K562 (cell line): ENCODE data around the gene GZF1. TPM values are rescaled to one million over a fixed set of nuclear protein-coding genes. Genes with fewer than 3 reads are reported as not detected.
A peak's percentile ranks its signal among the peaks of the same experiment; 100 is the strongest.

Experiments used
- ATAC-seq: fragments of 200-7000 bp; cut with Tn5 transposase; 3 replicates; pipeline ENCODE4 v1.9.1; 2020; ENCODE audit warnings: moderate library complexity
- BruUV-seq: library from RNA; stranded (reverse); fragments of 400-500 nt; replicated peaks from 2 replicates; lab custom pipeline; 2021; lab: Mats Ljungman, UMichigan
- CTCF ChIA-PET: fragments of 300-600 bp; formaldehyde crosslinking; extraction: SDS; loops from one replicate; lab custom pipeline; 2021; ENCODE audit warnings: low intra/inter-chr PET ratio; lab: Yijun Ruan, JAX
- POLR2A ChIA-PET: fragments of 300-600, 350-650 bp; sonication (Branson Sonifier 250); formaldehyde crosslinking; extraction: SDS; loops from one replicate; lab custom pipeline; 2021; ENCODE audit warnings: antibody characterized with exemption, inconsistent platforms; lab: Yijun Ruan, JAX
- DNase-seq, 4 experiments: peaks; one replicate each; pipeline versions ENCODE4 v3.0.0 to v3.0.0-alpha.2; 2011 to 2018; ENCODE audit warnings: low spot score in 3 of 4, mixed read lengths in 3 of 4; ENCODE audit errors: extremely low read depth in 1 of 4
- FAIRE-seq: peaks from 2 replicates; lab custom pipeline; 2011; peaks lifted over from hg19 to GRCh38; lab: Jason Lieb, UNC
- H2AFZ ChIP-seq: 2 replicates; pipeline ENCODE4 v1.6.0; 2011; ENCODE audit warnings: low read depth, low read length, control low read depth, inconsistent platforms
- H3K27ac ChIP-seq: fragments of 200-600 bp; 3 replicates; pipeline ENCODE4 v1.8.0; 2011; ENCODE audit warnings: low read depth, mild to moderate bottlenecking, control low read depth, inconsistent platforms, low read length, moderate library complexity, mixed read lengths; ENCODE audit errors: extremely low read depth
- H3K27me3 ChIP-seq, 2 experiments: fragments of 300-600 bp in 1 of 2; 2 replicates in 1 of 2; 3 replicates in 1 of 2; pipeline versions ENCODE4 v1.6.0 to v1.8.0; 2011; ENCODE audit warnings: inconsistent platforms in 2 of 2, low read length in 2 of 2, mild to moderate bottlenecking in 1 of 2, mixed read lengths in 1 of 2, moderate library complexity in 1 of 2; ENCODE audit not compliant: control insufficient read depth in 2 of 2, insufficient read depth in 2 of 2
- H3K36me3 ChIP-seq: fragments of 300-600 bp; 3 replicates; pipeline ENCODE4 v1.8.0; 2011; ENCODE audit warnings: mild to moderate bottlenecking, low read length, inconsistent platforms; ENCODE audit not compliant: control insufficient read depth, insufficient read depth
- H3K4me1 ChIP-seq, 2 experiments: fragments of 200-600 bp in 1 of 2; replicated peaks in 1 of 2; 2 replicates in 1 of 2; 3 replicates in 1 of 2; pipeline versions ENCODE4 v1.5.1 to v1.8.0; 2011; ENCODE audit warnings: inconsistent platforms in 2 of 2, low read length in 2 of 2, mild to moderate bottlenecking in 1 of 2, mixed read lengths in 1 of 2, moderate library complexity in 1 of 2; ENCODE audit not compliant: control insufficient read depth in 2 of 2, insufficient read depth in 2 of 2
- H3K4me2 ChIP-seq: 2 replicates; pipeline ENCODE4 v1.6.1; 2011; ENCODE audit warnings: low read length, control low read depth, inconsistent platforms, mixed read lengths; ENCODE audit not compliant: insufficient read depth
- H3K4me3 ChIP-seq: fragments of 200-600 bp; sonication (generic), shearing (Covaris generic); 2 replicates; pipeline ENCODE4 v1.5.1; 2016; ENCODE audit warnings: control low read depth, inconsistent platforms
- H3K79me2 ChIP-seq: fragments of 200-600 bp; 3 replicates; pipeline ENCODE4 v1.8.0; 2011; ENCODE audit warnings: low read length, inconsistent platforms; ENCODE audit not compliant: control insufficient read depth, insufficient read depth
- H3K9ac ChIP-seq, 2 experiments: 2 replicates each; pipeline versions ENCODE4 v1.6.0 to v1.6.1; 2011; ENCODE audit warnings: low read depth in 2 of 2, low read length in 2 of 2, control low read depth in 1 of 2, inconsistent platforms in 1 of 2, mild to moderate bottlenecking in 1 of 2, mixed read lengths in 1 of 2; ENCODE audit not compliant: insufficient read depth in 1 of 2
- H3K9me1 ChIP-seq: one replicate; pipeline ENCODE4 v1.6.0; 2011; ENCODE audit warnings: inconsistent platforms, mild to moderate bottlenecking, low read length, moderate library complexity; ENCODE audit not compliant: control insufficient read depth, insufficient read depth
- H3K9me3 ChIP-seq: replicated peaks from 2 replicates; pipeline ENCODE4 v1.5.1; 2011; ENCODE audit warnings: low read depth, low read length, inconsistent platforms; ENCODE audit not compliant: control insufficient read depth, insufficient read depth
- H4K20me1 ChIP-seq: replicated peaks from 2 replicates; pipeline ENCODE4 v1.6.1; 2011; ENCODE audit warnings: low read length, inconsistent platforms, mixed read lengths; ENCODE audit not compliant: control insufficient read depth, insufficient read depth
- BRF1 ChIP-seq: IDR thresholded peaks from 3 replicates; pipeline ENCODE4 v1.6.1; 2011; ENCODE audit warnings: borderline replicate concordance, mild to moderate bottlenecking; ENCODE audit not compliant: insufficient read length; ENCODE audit errors: extremely low read depth
- E2F4 ChIP-seq: sonication (generic); formaldehyde crosslinking; IDR thresholded peaks from 2 replicates; pipeline ENCODE4 v1.8.0; 2022; ENCODE audit warnings: mild to moderate bottlenecking, low read depth, missing genetic modification reagents
- ESRRA ChIP-seq: fragments of 450-650 bp; IDR thresholded peaks from 2 replicates; pipeline ENCODE4 v1.6.1; 2014; ENCODE audit warnings: low read depth, mild to moderate bottlenecking, moderate library complexity, borderline replicate concordance
- MEIS2 ChIP-seq: fragments of 450-650 bp; IDR thresholded peaks from 2 replicates; pipeline ENCODE4 v1.6.1; 2014; ENCODE audit warnings: mild to moderate bottlenecking; ENCODE audit not compliant: partially characterized antibody
- POLR2A ChIP-seq: fragments of 450-650 bp; conservative IDR thresholded peaks from 2 replicates; pipeline ENCODE4 v1.6.1; 2016
- RB1 ChIP-seq: fragments of 450-650 bp; IDR thresholded peaks from 2 replicates; pipeline ENCODE4 v1.6.1; 2017; ENCODE audit warnings: low read depth, mild to moderate bottlenecking
- RREB1 ChIP-seq: fragments of 250-450 bp; sonication (Bioruptor Pico); IDR thresholded peaks from 2 replicates; pipeline ENCODE4 v1.4.0; 2020
- SMC3 ChIP-seq: conservative IDR thresholded peaks from 2 replicates; pipeline ENCODE4 v1.6.1; 2011; ENCODE audit warnings: low read depth, low read length, improper control_type of control experiment; ENCODE audit not compliant: insufficient read depth
- SREBF1 ChIP-seq: fragments of 150-350 bp; IDR thresholded peaks from 2 replicates; pipeline ENCODE4 v1.6.1; 2014; ENCODE audit warnings: antibody characterized with exemption, low read depth, low read length, borderline replicate concordance
- THRAP3 ChIP-seq: fragments of 450-650 bp; IDR thresholded peaks from 2 replicates; pipeline ENCODE4 v1.6.1; 2016; ENCODE audit warnings: mild to moderate bottlenecking, inconsistent platforms, borderline replicate concordance
- ZFP91 ChIP-seq: sonication (generic); formaldehyde crosslinking; IDR thresholded peaks from 2 replicates; pipeline ENCODE4 v1.8.0; 2022; ENCODE audit warnings: mild to moderate bottlenecking, missing genetic modification reagents
- ZNF134 ChIP-seq: fragments of 250-450 bp; sonication (Bioruptor Pico); conservative IDR thresholded peaks from 2 replicates; pipeline ENCODE4 v1.4.0; 2020
- ZNF764 ChIP-seq: fragments of 250-450 bp; sonication (Bioruptor Pico); IDR thresholded peaks from 2 replicates; pipeline ENCODE4 v1.4.0; 2020; ENCODE audit warnings: low read depth, mild to moderate bottlenecking, moderate library complexity
- WGBS: fragments of 100-300 bp; shearing (Covaris generic); methylation state at CpG from one replicate; pipeline ENCODE4 v1.1.6; 2016; ENCODE audit warnings: low coverage, mixed read lengths; ENCODE audit not compliant: insufficient coverage; ENCODE audit errors: missing lambda C conversion rate; 5-methylcytosine and 5-hydroxymethylcytosine counted together
- in situ Hi-C: fragments of 300-500 bp; cut with MboI; formaldehyde crosslinking; loops from 4 replicates; pipeline ENCODE4 v1.15.0; 2018; ENCODE audit warnings: inconsistent platforms, mixed read lengths
- intact Hi-C: fragments of 100-400 bp; cut with micrococcal nuclease; formaldehyde crosslinking; loops from 2 replicates; pipeline ENCODE4 v1.14.2; 2022
- polyA plus RNA-seq, 8 experiments: library from polyadenylated mRNA; depleted of rRNA in 4 of 8; stranded (reverse) in 5 of 8; unstranded in 3 of 8; fragments of >200 nt; fragmentation: Nextera tagmentation in 2 of 8; fragmentation: Illumina TruSeq in 1 of 8; extraction: Ambion mirVana in 2 of 8; extraction: Trizol in 1 of 8; gene quantifications; 2 replicates each; pipeline versions ENCODE4 v1.2.1 to v1.2.3, GENCODE V29; 2011 to 2014; ENCODE audit warnings: inconsistent platforms in 1 of 8, missing spikeins in 1 of 8
- total RNA-seq, 7 experiments: library from RNA; depleted of rRNA in 6 of 7; stranded (reverse); fragments of >200 nt in 6 of 7; fragmentation: Illumina TruSeq in 2 of 7; extraction: Trizol in 2 of 7; gene quantifications; 2 replicates each; pipeline versions ENCODE4 v1.2.1 to v1.2.3, GENCODE V29; 2011 to 2021; ENCODE audit warnings: low replicate concordance in 1 of 7

The GZF1 gene
- total and polyA plus RNA-seq, 9 of the 15 experiments (the other 6 are each of a cell fraction or from before 2014, with no cell fraction given), result 1.2 to 15.7 (median 7.4) TPM

DNA sequence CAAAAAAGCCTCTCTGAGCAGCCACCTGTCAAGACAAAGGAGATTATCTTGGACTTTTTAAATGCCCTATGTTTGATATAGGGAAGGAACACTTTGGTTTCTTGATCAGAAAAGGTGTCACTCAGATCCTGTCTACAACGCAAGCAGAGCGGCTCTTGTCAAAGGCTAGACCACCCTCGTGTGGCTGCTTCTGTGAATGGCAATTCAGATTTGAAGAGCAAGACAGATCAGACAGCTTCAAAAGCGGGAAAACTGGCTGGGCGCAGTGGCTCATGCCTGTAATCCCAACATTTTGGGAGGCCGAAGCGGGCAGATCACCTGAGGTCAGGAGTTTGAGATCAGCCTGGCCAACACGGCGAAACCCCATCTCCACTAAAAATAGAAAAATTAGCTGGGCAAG, 21.5 kb upstream of the GZF1 start (continued):
- TF ChIP-seq SMC3, result peak; percentile 71
- TF ChIP-seq RREB1, result no peak
- peak; percentile 68; the same call in 1 of the 2 replicates for TF ChIP-seq RB1
- peak; percentile 44 for TF ChIP-seq MEIS2

GRCh38 chr20:23341073-23341472, 20.9 kb upstream of the GZF1 start:
- no peak for ATAC-seq
- 0% methylated on average over 2 of the region's 2 CpGs for WGBS
- no peak for TF ChIP-seq SREBF1
- no peak for TF ChIP-seq POLR2A
- no peak for TF ChIP-seq ESRRA
- TF ChIP-seq ZNF134 (CRISPR knock-in tag), result no peak
- TF ChIP-seq E2F4, result no peak
- TF ChIP-seq THRAP3, result no peak
- TF ChIP-seq ZFP91 (CRISPR knock-in tag), result no peak
- no peak for TF ChIP-seq BRF1
- TF ChIP-seq ZNF764 (CRISPR knock-in tag), result no peak
- TF ChIP-seq, all 486 proteins: peak for 0
- DNase-seq (no peak), FAIRE-seq (no peak)
- ChIA-PET CTCF (interaction anchor here (0.6 to 2.2 kb wide), 4 partner anchors 12 to 1007 kb away, joined by 3 to 12 read pairs (median 5); no protein-coding TSS in a partner anchor), POLR2A (interaction anchor here (0.6 to 1.5 kb wide), 5 partner anchors 9 to 644 kb away, joined by 3 to 14 read pairs (median 3); partner anchors contain the start of gene NXT1)
- peaks cover 0 to 3% of the 10 kb centered on the region in 2 experiments; a peak in 2 of 5 replicates for H3K4me1 ChIP-seq
- no peaks in the 10 kb centered on the region for H3K27me3 ChIP-seq
- H3K4me3 ChIP-seq, result no peak overlapping the region
- no peak overlapping the region for H2AFZ ChIP-seq
- no peak overlapping the region for H3K27ac ChIP-seq
- in situ Hi-C loops (loop anchor here (10.0 kb wide), 1 partner anchor 286 kb away; no protein-coding TSS in a partner anchor), intact Hi-C loops (loop anchor here (2.0 to 10.0 kb wide), 3 partner anchors 104 to 650 kb away; no protein-coding TSS in a partner anchor)
- no peaks in the 10 kb centered on the region for H3K9me3 ChIP-seq
- no TSS peak for BruUV-seq
- no peak overlapping the region for H3K4me2 ChIP-seq
- H3K9me1 ChIP-seq, result no peaks in the 10 kb centered on the region
- H3K79me2 ChIP-seq, result no peaks in the 10 kb centered on the region
- no peak overlapping the region for H3K9ac ChIP-seq
- H3K36me3 ChIP-seq, result no peaks in the 10 kb centered on the region
- H4K20me1 ChIP-seq, result no peaks in the 10 kb centered on the region
